Neural cell (in vitro differentiated cells): Measurements from ENCODE around the gene CEP128. TPM values are rescaled to one million over a fixed set of nuclear protein-coding genes. Genes with fewer than 3 reads are reported as not detected.

ENCODE experiments used
- H2AFZ ChIP-seq: fragments of 200-600, 300-800 bp; sonication (generic), shearing (Covaris generic); 2 replicates; pipeline ENCODE4 v1.6.0; 2014; ENCODE audit warnings: low read depth, mild to moderate bottlenecking, antibody characterized with exemption, low read length, moderate library complexity
- H3F3A ChIP-seq: fragments of 200-600 bp; shearing (Covaris generic); 2 replicates; pipeline ENCODE4 v1.6.1; 2016; ENCODE audit warnings: mild to moderate bottlenecking, moderate library complexity, mixed read lengths, antibody characterized with exemption, low read length; ENCODE audit not compliant: insufficient read depth, poor library complexity, severe bottlenecking
- H3K27ac ChIP-seq: fragments of 200-600, 300-800 bp; sonication (generic), shearing (Covaris generic); 2 replicates; pipeline ENCODE4 v1.5.1; 2014; ENCODE audit warnings: mild to moderate bottlenecking, low read length, moderate library complexity
- H3K27me3 ChIP-seq: fragments of 300-800, 200-600 bp; sonication (generic), shearing (Covaris generic); 2 replicates; pipeline ENCODE4 v1.6.0; 2014; ENCODE audit warnings: mild to moderate bottlenecking, low read depth, low read length, moderate library complexity; ENCODE audit not compliant: insufficient read depth
- H3K36me3 ChIP-seq: fragments of 300-800, 200-600 bp; sonication (generic), shearing (Covaris generic); 2 replicates; pipeline ENCODE4 v1.5.1; 2014; ENCODE audit warnings: mild to moderate bottlenecking, antibody characterized with exemption, low read length, moderate library complexity; ENCODE audit not compliant: insufficient read depth
- H3K4me2 ChIP-seq: fragments of 300-800, 200-600 bp; sonication (generic), shearing (Covaris generic); 2 replicates; pipeline ENCODE4 v1.6.0; 2014; ENCODE audit warnings: mild to moderate bottlenecking, low read length
- H3K4me3 ChIP-seq: fragments of 300-800, 200-600 bp; sonication (generic), shearing (Covaris generic); 2 replicates; pipeline ENCODE4 v1.5.1; 2014; ENCODE audit warnings: mild to moderate bottlenecking, low read length, moderate library complexity
- H3K79me2 ChIP-seq: fragments of 200-600 bp; shearing (Covaris generic); replicated peaks from 2 replicates; pipeline ENCODE4 v1.6.0; 2014; ENCODE audit warnings: mild to moderate bottlenecking, low read length, moderate library complexity; ENCODE audit not compliant: insufficient read depth
- H3K9ac ChIP-seq: fragments of 300-800, 200-600 bp; sonication (generic), shearing (Covaris generic); 2 replicates; pipeline ENCODE4 v1.6.1; 2016; ENCODE audit warnings: mild to moderate bottlenecking, low read length, mixed read lengths
- H3K9me2 ChIP-seq: fragments of 200-600 bp; shearing (Covaris generic); 2 replicates; pipeline ENCODE4 v1.6.1; 2016; ENCODE audit warnings: mild to moderate bottlenecking, low read length, mixed read lengths; ENCODE audit not compliant: insufficient read depth
- H3K9me3 ChIP-seq: fragments of 200-600, 300-800 bp; sonication (generic), shearing (Covaris generic); 2 replicates; pipeline ENCODE4 v1.6.1; 2016; ENCODE audit warnings: mild to moderate bottlenecking, mixed run types, low read length, moderate library complexity, mixed read lengths
- H4K20me1 ChIP-seq: fragments of 200-600 bp; shearing (Covaris generic); 2 replicates; pipeline ENCODE4 v1.6.1; 2016; ENCODE audit warnings: mild to moderate bottlenecking, mixed run types; ENCODE audit not compliant: insufficient read depth
- CTCF ChIP-seq: fragments of 450-650 bp; IDR thresholded peaks from 2 replicates; pipeline ENCODE4 v1.5.1; 2014; ENCODE audit warnings: antibody characterized with exemption, mild to moderate bottlenecking, moderate library complexity; ENCODE audit not compliant: poor library complexity, severe bottlenecking
- EZH2 ChIP-seq: fragments of 200-600, 300-800 bp; shearing (Covaris generic), sonication (generic); IDR thresholded peaks from 2 replicates; pipeline ENCODE4 v1.6.1; 2014; ENCODE audit warnings: antibody characterized with exemption, low read length, borderline replicate concordance, mild to moderate bottlenecking; ENCODE audit not compliant: insufficient read depth, poor library complexity, severe bottlenecking
- MXI1 ChIP-seq: fragments of 450-650 bp; conservative IDR thresholded peaks from 2 replicates; pipeline ENCODE4 v1.6.1; 2014; ENCODE audit warnings: antibody characterized with exemption, mild to moderate bottlenecking; ENCODE audit not compliant: poor library complexity, severe bottlenecking
- POLR2AphosphoS5 ChIP-seq: IDR thresholded peaks from 2 replicates; pipeline ENCODE4 v1.6.1; 2012
- RAD21 ChIP-seq: fragments of 450-650 bp; conservative IDR thresholded peaks from 2 replicates; pipeline ENCODE4 v1.6.1; 2014; ENCODE audit warnings: antibody characterized with exemption, mild to moderate bottlenecking, moderate library complexity
- REST ChIP-seq: IDR thresholded peaks from 2 replicates; pipeline ENCODE4 v1.6.1; 2012; ENCODE audit warnings: borderline replicate concordance
- SMC3 ChIP-seq: fragments of 450-650 bp; conservative IDR thresholded peaks from 2 replicates; pipeline ENCODE4 v1.6.1; 2014; ENCODE audit warnings: antibody characterized with exemption, mild to moderate bottlenecking, moderate library complexity; ENCODE audit not compliant: poor library complexity
- TAF1 ChIP-seq: IDR thresholded peaks from 2 replicates; pipeline ENCODE4 v1.6.1; 2012; ENCODE audit warnings: low read depth
- polyA plus RNA-seq: library from polyadenylated mRNA; depleted of rRNA; stranded (reverse); fragments of >200 nt; gene quantifications from 2 replicates; pipeline ENCODE4 v1.2.3, GENCODE V29; 2014

The CEP128 gene
- polyA plus RNA-seq, 1 donor from 2014 or later = 5.5 TPM

GRCh38 chr14:80567905-80568536 is 373.5 kb downstream of the CEP128 start:
- TF ChIP-seq POLR2AphosphoS5 = no peak
- no peak for TF ChIP-seq CTCF
- no peak for TF ChIP-seq SMC3
- no peak for TF ChIP-seq EZH2
- TF ChIP-seq MXI1 = no peak
- TF ChIP-seq REST = no peak
- TF ChIP-seq TAF1 = no peak
- Histone ChIP-seq H3K9ac (no peak overlapping the region), H3K27me3 (no peaks in the 10 kb centered on the region), H3F3A (no peaks in the 10 kb centered on the region), H3K9me3 (no peaks in the 10 kb centered on the region), H3K9me2 (no peaks in the 10 kb centered on the region), H2AFZ (no peak overlapping the region), H4K20me1 (no peaks in the 10 kb centered on the region), H3K27ac (no peak overlapping the region), H3K79me2 (no peaks in the 10 kb centered on the region), H3K4me2 (no peak overlapping the region), H3K36me3 (no peaks in the 10 kb centered on the region), H3K4me3 (no peak overlapping the region)

GRCh38 chr14:80565001-80565400 is 376.5 kb downstream of the CEP128 start:
- Histone ChIP-seq H3K9me3 (no peaks in the 10 kb centered on the region), H3K27ac (no peak overlapping the region)

More at GRCh38 chr14:80565001-80565400, 376.5 kb downstream of the CEP128 start:
- Histone ChIP-seq H3K36me3 (no peaks in the 10 kb centered on the region), H3F3A (no peaks in the 10 kb centered on the region), H3K9me2 (no peaks in the 10 kb centered on the region), H3K4me2 (no peak overlapping the region), H2AFZ (no peak overlapping the region), H3K27me3 (no peaks in the 10 kb centered on the region), H3K4me3 (no peak overlapping the region), H3K9ac (no peak overlapping the region), H4K20me1 (no peaks in the 10 kb centered on the region), H3K79me2 (no peaks in the 10 kb centered on the region)
- TF ChIP-seq REST (no peak), EZH2 (no peak), RAD21 (no peak), MXI1 (no peak), POLR2AphosphoS5 (no peak), CTCF (no peak), TAF1 (no peak)
